OCI-LY3 (cell line): ENCODE results near the gene SKA1.
A peak's percentile ranks its signal among the peaks of the same experiment; 100 is the strongest.

Experiments used
- H2AFZ ChIP-seq: fragments of 200-600, 300-600 bp; shearing (Covaris generic); 2 replicates; pipeline ENCODE4 v1.6.0; 2014; ENCODE audit warnings: antibody characterized with exemption, low read depth, low read length
- H3K27ac ChIP-seq: fragments of 200-600, 300-600 bp; sonication (generic); 2 replicates; pipeline ENCODE4 v1.5.1; 2014; ENCODE audit warnings: mild to moderate bottlenecking, low read length, moderate library complexity, mixed read lengths
- H3K27me3 ChIP-seq: fragments of 200-600, 300-600 bp; sonication (generic); 2 replicates; pipeline ENCODE4 v1.6.1; 2014; ENCODE audit warnings: low read depth, low read length, mixed read lengths
- H3K36me3 ChIP-seq: fragments of 200-600, 300-600 bp; sonication (generic); replicated peaks from 2 replicates; pipeline ENCODE3; 2014; ENCODE audit warnings: low read depth, low read length, mixed read lengths
- H3K4me1 ChIP-seq: fragments of 300-600, 200-600 bp; sonication (generic); 2 replicates; pipeline ENCODE4 v1.6.1; 2014; ENCODE audit warnings: low read length, mixed read lengths
- H3K4me2 ChIP-seq: fragments of 200-600, 300-600 bp; sonication (generic); 2 replicates; pipeline ENCODE4 v1.6.1; 2014; ENCODE audit warnings: low read length, mixed read lengths
- H3K4me3 ChIP-seq: fragments of 300-600, 200-600 bp; sonication (generic); 2 replicates; pipeline ENCODE4 v1.5.1; 2014; ENCODE audit warnings: antibody characterized with exemption, mild to moderate bottlenecking, low read length, moderate library complexity
- H3K79me2 ChIP-seq: fragments of 300-600, 200-600 bp; shearing (Covaris generic); 2 replicates; pipeline ENCODE4 v1.6.1; 2014; ENCODE audit warnings: mild to moderate bottlenecking, low read length, mixed read lengths
- H3K9ac ChIP-seq: fragments of 300-600, 200-600 bp; shearing (Covaris generic); 2 replicates; pipeline ENCODE4 v1.6.0; 2014; ENCODE audit warnings: mild to moderate bottlenecking, low read length, moderate library complexity
- H3K9me3 ChIP-seq: fragments of 200-600, 300-600 bp; shearing (Covaris generic); 2 replicates; pipeline ENCODE4 v1.6.1; 2014; ENCODE audit warnings: low read length, mixed read lengths; ENCODE audit not compliant: insufficient read depth
- H4K20me1 ChIP-seq: fragments of 200-600, 300-600 bp; sonication (generic); 2 replicates; pipeline ENCODE4 v1.6.1; 2016; ENCODE audit warnings: low read length, mixed read lengths; ENCODE audit not compliant: insufficient read depth
- CTCF ChIP-seq: fragments of 200-600, 300-600 bp; sonication (generic); IDR thresholded peaks from 2 replicates; pipeline ENCODE4 v1.5.1; 2014; ENCODE audit warnings: antibody characterized with exemption, low read length, low read depth
- EZH2phosphoT487 ChIP-seq: fragments of 200-600 bp; shearing (Covaris generic); IDR thresholded peaks from 2 replicates; pipeline ENCODE4 v1.6.1; 2018; ENCODE audit warnings: antibody characterized with exemption, mixed run types, low read depth

SKA1 gene

GRCh38 chr18:50341443-50341842, 33.4 kb upstream of the SKA1 start:
- peaks cover 42% of the 10 kb centered on the region for H3K27me3 ChIP-seq
- H3K4me3 ChIP-seq = no peak overlapping the region
- H4K20me1 ChIP-seq = no peaks in the 10 kb centered on the region
- no peaks in the 10 kb centered on the region for H3K36me3 ChIP-seq
- no peak overlapping the region for H3K9ac ChIP-seq
- no peak overlapping the region for H3K4me2 ChIP-seq
- H3K9me3 ChIP-seq = no peaks in the 10 kb centered on the region
- H2AFZ ChIP-seq = no peak overlapping the region
- H3K27ac ChIP-seq = no peak overlapping the region
- TF ChIP-seq EZH2phosphoT487 = no peak
- TF ChIP-seq CTCF = no peak
- H3K4me1 ChIP-seq = peaks cover 12% of the 10 kb centered on the region
- H3K79me2 ChIP-seq = no peaks in the 10 kb centered on the region

- no peaks in the 10 kb centered on the region for H3K36me3 ChIP-seq
- peaks cover 5% of the 10 kb centered on the region for H3K4me1 ChIP-seq
- no peaks in the 10 kb centered on the region for H3K79me2 ChIP-seq
- H3K27ac ChIP-seq = no peak overlapping the region
- H2AFZ ChIP-seq = no peak overlapping the region
- TF ChIP-seq CTCF = no peak
- TF ChIP-seq EZH2phosphoT487 = no peak
- H3K4me2 ChIP-seq = no peak overlapping the region
- no peaks in the 10 kb centered on the region for H4K20me1 ChIP-seq
- no peak overlapping the region for H3K9ac ChIP-seq
- H3K9me3 ChIP-seq = no peaks in the 10 kb centered on the region
- peaks cover 30% of the 10 kb centered on the region for H3K27me3 ChIP-seq
- H3K4me3 ChIP-seq = no peak overlapping the region
Observed at GRCh38 chr18:50350699-50351098, 24.1 kb upstream of the SKA1 start.

- H3K4me2 ChIP-seq = peak overlapping the region; percentile 69
- H3K27ac ChIP-seq = peak overlapping the region; percentile 87
Observed at GRCh38 chr18:50356036-50356945, 18.6 kb upstream of the SKA1 start.

More at GRCh38 chr18:50356036-50356945, 18.6 kb upstream of the SKA1 start:
- peak; percentile 51 for TF ChIP-seq CTCF
- TF ChIP-seq EZH2phosphoT487 = no peak
- Histone ChIP-seq H2AFZ (peak overlapping the region; percentile 84), H3K27me3 (peaks cover 32% of the 10 kb centered on the region), H3K9ac (peak overlapping the region; percentile 43), H3K79me2 (no peaks in the 10 kb centered on the region), H3K4me3 (peak overlapping the region; percentile 53), H4K20me1 (no peaks in the 10 kb centered on the region), H3K4me1 (peaks cover 23% of the 10 kb centered on the region), H3K9me3 (no peaks in the 10 kb centered on the region), H3K36me3 (no peaks in the 10 kb centered on the region)
